ENCODE results near the gene RASGRP3.

The RASGRP3 gene

DNA sequence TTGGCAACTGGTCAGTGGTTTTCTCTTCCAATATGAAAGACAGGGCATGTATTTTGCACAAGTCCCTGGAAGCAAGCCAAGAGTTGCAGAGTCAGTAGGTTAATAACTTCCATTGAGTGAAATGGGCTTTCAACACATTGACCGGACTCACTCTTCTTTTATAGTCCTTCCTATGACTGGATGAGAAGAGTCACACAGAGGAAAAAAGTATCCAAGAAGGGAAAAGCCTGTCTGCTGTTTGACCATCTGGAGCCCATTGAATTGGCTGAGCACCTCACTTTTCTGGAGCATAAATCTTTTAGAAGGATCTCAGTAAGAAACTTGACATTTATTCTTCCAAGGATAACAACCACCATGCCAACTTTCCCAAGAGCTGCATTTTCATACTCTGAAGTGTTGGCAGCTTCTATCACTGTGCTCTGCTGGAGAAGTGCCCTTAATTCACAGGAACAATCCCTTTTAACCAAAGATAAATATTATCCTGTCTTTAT is 45.4 kb downstream of the RASGRP3 start:
- H3K9me3 ChIP-seq: no peaks in the 10 kb centered on the region
- H3K36me3 ChIP-seq: no peaks in the 10 kb centered on the region
- TF ChIP-seq, protein P1, sequence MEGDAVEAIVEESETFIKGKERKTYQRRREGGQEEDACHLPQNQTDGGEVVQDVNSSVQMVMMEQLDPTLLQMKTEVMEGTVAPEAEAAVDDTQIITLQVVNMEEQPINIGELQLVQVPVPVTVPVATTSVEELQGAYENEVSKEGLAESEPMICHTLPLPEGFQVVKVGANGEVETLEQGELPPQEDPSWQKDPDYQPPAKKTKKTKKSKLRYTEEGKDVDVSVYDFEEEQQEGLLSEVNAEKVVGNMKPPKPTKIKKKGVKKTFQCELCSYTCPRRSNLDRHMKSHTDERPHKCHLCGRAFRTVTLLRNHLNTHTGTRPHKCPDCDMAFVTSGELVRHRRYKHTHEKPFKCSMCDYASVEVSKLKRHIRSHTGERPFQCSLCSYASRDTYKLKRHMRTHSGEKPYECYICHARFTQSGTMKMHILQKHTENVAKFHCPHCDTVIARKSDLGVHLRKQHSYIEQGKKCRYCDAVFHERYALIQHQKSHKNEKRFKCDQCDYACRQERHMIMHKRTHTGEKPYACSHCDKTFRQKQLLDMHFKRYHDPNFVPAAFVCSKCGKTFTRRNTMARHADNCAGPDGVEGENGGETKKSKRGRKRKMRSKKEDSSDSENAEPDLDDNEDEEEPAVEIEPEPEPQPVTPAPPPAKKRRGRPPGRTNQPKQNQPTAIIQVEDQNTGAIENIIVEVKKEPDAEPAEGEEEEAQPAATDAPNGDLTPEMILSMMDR (IDR thresholded peaks at IDR 0.05): no peak
- no peaks in the 10 kb centered on the region for H3K27me3 ChIP-seq
- H3K27ac ChIP-seq: no peak overlapping the region
- H3K4me3 ChIP-seq (ENCODE audit: low read depth in 1 of 2, low read length in 1 of 2): no peak overlapping the region
- H3K4me1 ChIP-seq (ENCODE audit: control insufficient read depth in 1 of 2, insufficient read depth in 1 of 2, low read depth in 1 of 2, low read length in 1 of 2): peaks cover 0 to 15% of the 10 kb centered on the region in 2 experiments

GRCh38 chr2:33522576-33522975 is 46.1 kb downstream of the RASGRP3 start:
- H3K36me3 ChIP-seq: no peaks in the 10 kb centered on the region
- H3K9me3 ChIP-seq: no peaks in the 10 kb centered on the region
- TF ChIP-seq, protein P1 (IDR thresholded peaks at IDR 0.05): no peak
- H3K4me1 ChIP-seq (ENCODE audit: control insufficient read depth in 1 of 2, insufficient read depth in 1 of 2, low read depth in 1 of 2, low read length in 1 of 2): peaks cover 0 to 16% of the 10 kb centered on the region in 2 experiments
- no peak overlapping the region for H3K4me3 ChIP-seq (ENCODE audit: low read depth in 1 of 2, low read length in 1 of 2)
- H3K27ac ChIP-seq: no peak overlapping the region
- H3K27me3 ChIP-seq: no peaks in the 10 kb centered on the region

DNA sequence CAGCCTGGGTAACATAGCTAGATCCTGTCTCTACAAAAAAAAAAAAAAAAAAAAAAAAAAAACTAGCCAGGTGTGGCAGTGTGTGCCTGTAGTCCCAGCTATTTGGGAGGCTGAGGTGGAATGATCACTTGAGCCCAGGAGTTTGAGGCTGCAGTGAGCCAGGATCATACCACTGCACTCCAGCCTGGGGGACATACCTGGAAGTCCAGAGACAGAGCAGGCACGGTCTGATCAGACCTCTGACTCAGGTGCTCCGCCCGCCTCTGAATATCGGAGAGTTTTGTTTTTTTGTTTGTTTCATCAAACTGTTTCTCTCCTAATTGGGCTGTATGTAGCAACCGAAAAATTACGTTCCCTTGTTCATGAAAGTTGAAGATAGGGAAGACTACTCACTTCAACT is 49.2 kb downstream of the RASGRP3 start:
- H3K27ac ChIP-seq: no peak overlapping the region
- H3K4me3 ChIP-seq (ENCODE audit: low read depth in 1 of 2, low read length in 1 of 2): no peak overlapping the region
- TF ChIP-seq, protein P1 (IDR thresholded peaks at IDR 0.05): no peak

GRCh38 chr2:33526132-33526531 is 49.7 kb downstream of the RASGRP3 start:
- TF ChIP-seq, protein P1 (IDR thresholded peaks at IDR 0.05): no peak
- Histone ChIP-seq H3K27ac (no peak overlapping the region), H3K27me3 (no peaks in the 10 kb centered on the region), H3K4me1 (ENCODE audit: control insufficient read depth in 1 of 2, insufficient read depth in 1 of 2, low read depth in 1 of 2, low read length in 1 of 2) (peaks cover 0 to 27% of the 10 kb centered on the region in 2 experiments), H3K4me3 (ENCODE audit: low read depth in 1 of 2, low read length in 1 of 2) (no peak overlapping the region), H3K9me3 (no peaks in the 10 kb centered on the region), H3K36me3 (no peaks in the 10 kb centered on the region)

More for the DNA sequence above, 49.2 kb downstream of the RASGRP3 start:
- Histone ChIP-seq H3K27me3 (no peaks in the 10 kb centered on the region), H3K4me1 (ENCODE audit: control insufficient read depth in 1 of 2, insufficient read depth in 1 of 2, low read depth in 1 of 2, low read length in 1 of 2) (peaks cover 0 to 27% of the 10 kb centered on the region in 2 experiments), H3K9me3 (no peaks in the 10 kb centered on the region), H3K36me3 (no peaks in the 10 kb centered on the region)

DNA sequence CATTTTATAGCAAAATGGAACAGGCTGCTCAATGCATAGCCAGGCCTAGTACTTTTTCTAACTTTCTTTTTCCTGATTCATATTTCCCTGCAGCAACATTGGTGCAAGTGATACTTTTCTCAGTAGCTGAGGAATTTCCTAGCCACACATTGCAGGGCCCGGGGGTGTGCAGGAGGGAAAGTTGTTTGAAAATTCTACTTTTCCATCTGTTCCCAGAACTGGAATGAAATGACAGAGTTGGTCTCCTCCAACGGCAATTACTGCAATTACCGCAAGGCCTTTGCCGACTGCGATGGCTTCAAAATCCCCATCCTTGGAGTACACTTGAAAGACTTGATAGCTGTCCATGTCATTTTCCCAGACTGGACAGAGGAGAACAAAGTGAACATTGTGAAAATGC is 50.5 kb downstream of the RASGRP3 start:
- no peak overlapping the region for H3K4me3 ChIP-seq (ENCODE audit: low read depth in 1 of 2, low read length in 1 of 2)
- H3K27ac ChIP-seq: no peak overlapping the region
- TF ChIP-seq, protein P1 (IDR thresholded peaks at IDR 0.05): no peak
- no peaks in the 10 kb centered on the region for H3K36me3 ChIP-seq
- no peaks in the 10 kb centered on the region for H3K27me3 ChIP-seq
- peaks cover 0 to 24% of the 10 kb centered on the region in 2 experiments for H3K4me1 ChIP-seq (ENCODE audit: control insufficient read depth in 1 of 2, insufficient read depth in 1 of 2, low read depth in 1 of 2, low read length in 1 of 2)
- H3K9me3 ChIP-seq: no peaks in the 10 kb centered on the region
